Liver (tissue), 9 donors: ENCODE measurements around the gene KSR2. TPM values are rescaled to one million over a fixed set of nuclear protein-coding genes. Genes with fewer than 3 reads are reported as not detected.

Experiments
- DNase-seq: peaks from one replicate; pipeline ENCODE4 v3.0.0-alpha.2; 2017; ENCODE audit warnings: low spot score
- H3K27ac ChIP-seq, 2 donors: one replicate each; pipeline ENCODE4 v1.7.0; 2013; ENCODE audit warnings: inconsistent platforms in 2 of 2, low read length in 2 of 2, control low read depth in 1 of 2, low read depth in 1 of 2, mild to moderate bottlenecking in 1 of 2
- H3K27me3 ChIP-seq, 4 donors: one replicate each; pipeline versions ENCODE4 v1.6.1 to v1.7.0; 2013; ENCODE audit warnings: low read length in 3 of 4, inconsistent platforms in 1 of 4, mild to moderate bottlenecking in 1 of 4, moderate library complexity in 1 of 4; ENCODE audit not compliant: control insufficient read depth in 4 of 4, insufficient read depth in 4 of 4
- H3K36me3 ChIP-seq, 4 donors: one replicate each; pipeline versions ENCODE4 v1.6.1 to v1.7.0; 2013; ENCODE audit warnings: low read length in 3 of 4, mild to moderate bottlenecking in 3 of 4, low read depth in 1 of 4, moderate library complexity in 1 of 4; ENCODE audit not compliant: control insufficient read depth in 4 of 4, insufficient read depth in 3 of 4
- H3K4me1 ChIP-seq, 4 donors: one replicate each; pipeline versions ENCODE4 v1.6.1 to v1.7.0; 2013; ENCODE audit warnings: low read length in 3 of 4, mild to moderate bottlenecking in 3 of 4, moderate library complexity in 1 of 4; ENCODE audit not compliant: control insufficient read depth in 4 of 4, insufficient read depth in 4 of 4
- H3K4me3 ChIP-seq, 3 donors: one replicate each; pipeline versions ENCODE4 v1.6.1 to v1.7.0; 2013; ENCODE audit warnings: low read length in 3 of 3, control low read depth in 1 of 3, low read depth in 1 of 3, mild to moderate bottlenecking in 1 of 3
- H3K9ac ChIP-seq, 2 donors: one replicate each; pipeline ENCODE4 v1.7.0; 2013; ENCODE audit warnings: low read length in 2 of 2, mild to moderate bottlenecking in 2 of 2, moderate library complexity in 2 of 2, control low read depth in 1 of 2, low read depth in 1 of 2
- H3K9me3 ChIP-seq, 4 donors: one replicate each; pipeline versions ENCODE4 v1.6.1 to v1.7.0; 2013; ENCODE audit warnings: low read length in 3 of 4; ENCODE audit not compliant: control insufficient read depth in 4 of 4
- EGR1 ChIP-seq, 2 donors: IDR thresholded peaks; 2 replicates each; pipeline ENCODE4 v1.6.1; 2016 to 2018; ENCODE audit warnings: antibody characterized with exemption in 2 of 2, low read depth in 2 of 2
- FOXA1 ChIP-seq: IDR thresholded peaks from 2 replicates; pipeline ENCODE4 v1.6.1; 2016; ENCODE audit warnings: antibody characterized with exemption
- FOXA2 ChIP-seq: IDR thresholded peaks from 2 replicates; pipeline ENCODE4 v1.6.1; 2016; ENCODE audit warnings: antibody characterized with exemption
- GABPA ChIP-seq, 2 donors: IDR thresholded peaks in 1 of 2; conservative IDR thresholded peaks in 1 of 2; 2 replicates each; pipeline ENCODE4 v1.6.1; 2016; ENCODE audit warnings: antibody characterized with exemption in 2 of 2, mild to moderate bottlenecking in 1 of 2, moderate library complexity in 1 of 2
- HNF4A ChIP-seq, 2 donors: conservative IDR thresholded peaks; 2 replicates each; pipeline ENCODE4 v1.6.1; 2016; ENCODE audit warnings: antibody characterized with exemption in 2 of 2, mild to moderate bottlenecking in 2 of 2
- HNF4G ChIP-seq: IDR thresholded peaks from 2 replicates; pipeline ENCODE4 v1.6.1; 2016; ENCODE audit warnings: antibody characterized with exemption
- JUND ChIP-seq, 2 donors: IDR thresholded peaks; 2 replicates each; pipeline ENCODE4 v1.6.1; 2016; ENCODE audit warnings: antibody characterized with exemption in 2 of 2
- NR2F2 ChIP-seq: IDR thresholded peaks from 2 replicates; pipeline ENCODE4 v1.6.1; 2016; ENCODE audit warnings: antibody characterized with exemption
- RAD21 ChIP-seq, 2 donors: IDR thresholded peaks; 2 replicates each; pipeline ENCODE4 v1.6.1; 2016; ENCODE audit warnings: antibody characterized with exemption in 2 of 2, mild to moderate bottlenecking in 2 of 2
- RXRA ChIP-seq, 2 donors: IDR thresholded peaks; 2 replicates each; pipeline ENCODE4 v1.6.1; 2017 to 2018; ENCODE audit warnings: antibody characterized with exemption in 2 of 2, mild to moderate bottlenecking in 1 of 2
- SP1 ChIP-seq: IDR thresholded peaks from 2 replicates; pipeline ENCODE4 v1.6.1; 2018; ENCODE audit warnings: antibody characterized with exemption, mild to moderate bottlenecking
- TAF1 ChIP-seq: conservative IDR thresholded peaks from 2 replicates; pipeline ENCODE4 v1.6.1; 2016; ENCODE audit warnings: antibody characterized with exemption, mild to moderate bottlenecking
- YY1 ChIP-seq: IDR thresholded peaks from 2 replicates; pipeline ENCODE4 v1.6.1; 2016; ENCODE audit warnings: antibody characterized with exemption, mild to moderate bottlenecking
- WGBS: extraction: QIAGEN DNeasy Blood & Tissue Kit; methylation state at CpG from one replicate; pipeline ENCODE4 v1.1.7; 2013; 5-methylcytosine and 5-hydroxymethylcytosine counted together
- polyA plus RNA-seq, 2 donors: library from polyadenylated mRNA; stranded (reverse) in 1 of 2; unstranded in 1 of 2; fragments of 200-250 nt in 1 of 2; fragments of >200 nt in 1 of 2; fragmentation: Nextera tagmentation in 1 of 2; extraction: Ambion mirVana in 1 of 2; gene quantifications; one replicate each; pipeline versions ENCODE4 v1.2.1 to v1.2.3, GENCODE V29; 2013 to 2015
- total RNA-seq, 2 donors: library from RNA; depleted of rRNA; stranded (reverse); fragments of >200 nt; gene quantifications; one replicate each; pipeline ENCODE4 v1.2.3, GENCODE V29; 2014
- TF ChIP-seq, protein P1 (sequence below): fragments of 150-350 bp; IDR thresholded peaks from 2 replicates; pipeline ENCODE4 v1.5.1; 2017; ENCODE audit warnings: improper control_type of control experiment, low read depth, low read length; ENCODE audit not compliant: missing input control
- TF ChIP-seq, protein P2 (sequence below): IDR thresholded peaks from 2 replicates; pipeline ENCODE4 v1.6.1; 2016; ENCODE audit warnings: antibody characterized with exemption
- TF ChIP-seq, protein P3 (sequence below): IDR thresholded peaks from 2 replicates; pipeline ENCODE4 v1.6.1; 2016; ENCODE audit warnings: antibody characterized with exemption
- TF ChIP-seq, protein P4 (sequence below): IDR thresholded peaks from 2 replicates; pipeline ENCODE4 v1.6.1; 2016; ENCODE audit warnings: antibody characterized with exemption
- TF ChIP-seq, protein P5 (sequence below): IDR thresholded peaks from 2 replicates; pipeline ENCODE4 v1.6.1; 2016; ENCODE audit warnings: antibody characterized with exemption, mild to moderate bottlenecking
- donor health status: healthy.
- donor health status: healthy.
- donor health status: healthy.
- donor health status: healthy.
- donor health status: healthy.

The KSR2 gene
- total and polyA plus RNA-seq, 4 donors = under 0.01 to 0.02 (median under 0.01) TPM; not detected in 1

DNA sequence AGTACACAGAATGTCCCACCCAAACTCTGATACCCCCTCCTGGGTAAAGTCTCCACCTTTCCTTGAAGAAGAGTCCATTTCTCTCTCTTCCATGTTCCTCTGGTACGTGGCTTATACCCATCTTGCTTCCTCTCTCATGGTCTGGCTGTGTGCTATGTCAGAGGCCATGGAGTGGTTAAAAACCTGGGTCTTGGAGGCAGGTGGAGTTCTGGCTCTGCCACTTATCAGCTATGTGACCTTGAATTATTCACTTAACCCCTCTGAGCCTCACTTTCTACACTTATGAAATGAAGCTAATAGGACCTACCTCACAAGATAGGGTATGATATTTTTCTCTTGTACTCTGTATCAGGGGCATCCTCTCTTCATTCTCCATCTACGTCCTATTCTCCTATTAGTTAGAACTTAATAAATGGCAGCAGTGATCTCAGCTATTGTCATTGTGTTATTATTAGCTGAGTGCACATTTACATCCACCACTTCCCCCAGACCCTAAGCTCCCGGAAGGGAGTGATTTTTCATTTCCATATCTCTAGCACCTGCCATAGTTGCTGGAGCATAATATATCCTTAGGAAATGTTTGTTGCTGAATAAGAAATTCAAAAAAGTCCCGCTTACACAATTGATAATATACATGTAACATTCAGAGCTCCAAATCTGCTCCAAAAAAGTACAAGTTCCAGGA is 547.6 kb downstream of the KSR2 start:
- Histone ChIP-seq H3K4me3 (no peak overlapping the region), H3K27ac (peak overlapping the region in 1 of 2 donors; percentile 60), H3K4me1 (peaks cover 11 to 32% (median 18%) of the 10 kb centered on the region in 4 donors), H3K9me3 (no peaks in the 10 kb centered on the region), H3K36me3 (no peaks in the 10 kb centered on the region), H3K9ac (no peak overlapping the region), H3K27me3 (no peaks in the 10 kb centered on the region)
- no peak for TF ChIP-seq GABPA (IDR thresholded peaks at IDR 0.05 in 1 of 2, conservative IDR thresholded peaks at IDR 0.05 in 1 of 2)
- TF ChIP-seq EGR1 (IDR thresholded peaks at IDR 0.05; ENCODE audit: low read depth in 2 of 2) = no peak
- TF ChIP-seq, protein P1, sequence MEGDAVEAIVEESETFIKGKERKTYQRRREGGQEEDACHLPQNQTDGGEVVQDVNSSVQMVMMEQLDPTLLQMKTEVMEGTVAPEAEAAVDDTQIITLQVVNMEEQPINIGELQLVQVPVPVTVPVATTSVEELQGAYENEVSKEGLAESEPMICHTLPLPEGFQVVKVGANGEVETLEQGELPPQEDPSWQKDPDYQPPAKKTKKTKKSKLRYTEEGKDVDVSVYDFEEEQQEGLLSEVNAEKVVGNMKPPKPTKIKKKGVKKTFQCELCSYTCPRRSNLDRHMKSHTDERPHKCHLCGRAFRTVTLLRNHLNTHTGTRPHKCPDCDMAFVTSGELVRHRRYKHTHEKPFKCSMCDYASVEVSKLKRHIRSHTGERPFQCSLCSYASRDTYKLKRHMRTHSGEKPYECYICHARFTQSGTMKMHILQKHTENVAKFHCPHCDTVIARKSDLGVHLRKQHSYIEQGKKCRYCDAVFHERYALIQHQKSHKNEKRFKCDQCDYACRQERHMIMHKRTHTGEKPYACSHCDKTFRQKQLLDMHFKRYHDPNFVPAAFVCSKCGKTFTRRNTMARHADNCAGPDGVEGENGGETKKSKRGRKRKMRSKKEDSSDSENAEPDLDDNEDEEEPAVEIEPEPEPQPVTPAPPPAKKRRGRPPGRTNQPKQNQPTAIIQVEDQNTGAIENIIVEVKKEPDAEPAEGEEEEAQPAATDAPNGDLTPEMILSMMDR = no peak
- no peak for TF ChIP-seq SP1
- TF ChIP-seq, protein P2, sequence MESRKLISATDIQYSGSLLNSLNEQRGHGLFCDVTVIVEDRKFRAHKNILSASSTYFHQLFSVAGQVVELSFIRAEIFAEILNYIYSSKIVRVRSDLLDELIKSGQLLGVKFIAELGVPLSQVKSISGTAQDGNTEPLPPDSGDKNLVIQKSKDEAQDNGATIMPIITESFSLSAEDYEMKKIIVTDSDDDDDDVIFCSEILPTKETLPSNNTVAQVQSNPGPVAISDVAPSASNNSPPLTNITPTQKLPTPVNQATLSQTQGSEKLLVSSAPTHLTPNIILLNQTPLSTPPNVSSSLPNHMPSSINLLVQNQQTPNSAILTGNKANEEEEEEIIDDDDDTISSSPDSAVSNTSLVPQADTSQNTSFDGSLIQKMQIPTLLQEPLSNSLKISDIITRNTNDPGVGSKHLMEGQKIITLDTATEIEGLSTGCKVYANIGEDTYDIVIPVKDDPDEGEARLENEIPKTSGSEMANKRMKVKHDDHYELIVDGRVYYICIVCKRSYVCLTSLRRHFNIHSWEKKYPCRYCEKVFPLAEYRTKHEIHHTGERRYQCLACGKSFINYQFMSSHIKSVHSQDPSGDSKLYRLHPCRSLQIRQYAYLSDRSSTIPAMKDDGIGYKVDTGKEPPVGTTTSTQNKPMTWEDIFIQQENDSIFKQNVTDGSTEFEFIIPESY = no peak
- TF ChIP-seq JUND (IDR thresholded peaks at IDR 0.05) = no peak
- no peak for TF ChIP-seq FOXA2
- no peak for TF ChIP-seq TAF1
- TF ChIP-seq, protein P3, sequence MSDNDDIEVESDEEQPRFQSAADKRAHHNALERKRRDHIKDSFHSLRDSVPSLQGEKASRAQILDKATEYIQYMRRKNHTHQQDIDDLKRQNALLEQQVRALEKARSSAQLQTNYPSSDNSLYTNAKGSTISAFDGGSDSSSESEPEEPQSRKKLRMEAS = no peak
- TF ChIP-seq HNF4G = no peak
- TF ChIP-seq RAD21 (IDR thresholded peaks at IDR 0.05) = no peak
- no peak for TF ChIP-seq NR2F2
- no peak for DNase-seq
- WGBS = 58% methylated on average over 4 of the region's 4 CpGs

DNA sequence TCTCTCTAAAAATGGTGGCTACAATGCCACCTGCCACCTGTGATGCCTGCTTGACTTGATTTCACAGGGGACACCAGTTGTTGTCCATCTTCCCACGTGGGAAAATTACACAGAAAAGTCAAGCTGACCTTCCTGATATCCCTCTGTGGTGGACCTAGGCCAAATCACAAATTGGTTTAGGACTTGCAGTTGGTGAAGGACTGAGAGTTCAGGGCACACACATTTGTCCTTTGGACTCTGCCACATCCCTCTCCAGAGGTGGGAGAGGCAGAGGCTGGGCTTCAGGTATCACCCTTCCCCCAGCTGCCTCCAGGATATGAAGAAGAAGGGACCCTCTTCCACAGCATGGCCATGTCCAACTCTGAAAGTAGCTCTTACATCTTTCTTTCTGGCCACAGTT is 551.8 kb downstream of the KSR2 start:
- H3K4me1 ChIP-seq = peaks cover 11 to 30% (median 19%) of the 10 kb centered on the region in 4 donors
- no peak overlapping the region for H3K4me3 ChIP-seq
- 10% methylated on average over 1 of the region's 1 CpG for WGBS
- no peaks in the 10 kb centered on the region for H3K9me3 ChIP-seq
- no peak overlapping the region for H3K9ac ChIP-seq
- no peaks in the 10 kb centered on the region for H3K36me3 ChIP-seq
- TF ChIP-seq, protein P1 = no peak
- TF ChIP-seq TAF1 = no peak
- peak; percentile 53 for TF ChIP-seq FOXA2
- peak; percentile 41 for TF ChIP-seq NR2F2
- TF ChIP-seq, protein P4, sequence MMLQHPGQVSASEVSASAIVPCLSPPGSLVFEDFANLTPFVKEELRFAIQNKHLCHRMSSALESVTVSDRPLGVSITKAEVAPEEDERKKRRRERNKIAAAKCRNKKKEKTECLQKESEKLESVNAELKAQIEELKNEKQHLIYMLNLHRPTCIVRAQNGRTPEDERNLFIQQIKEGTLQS = no peak
- TF ChIP-seq SP1 = peak; percentile 96
- TF ChIP-seq HNF4A (conservative IDR thresholded peaks at IDR 0.05) = peak; percentile 98
- TF ChIP-seq RXRA (IDR thresholded peaks at IDR 0.05) = peak; percentile 88 to 94
- peak in 1 of 2 donors; percentile 64 for TF ChIP-seq JUND (IDR thresholded peaks at IDR 0.05)
- TF ChIP-seq YY1 = peak; percentile 62
- TF ChIP-seq, protein P2 = peak; percentile 59
- TF ChIP-seq, protein P5, sequence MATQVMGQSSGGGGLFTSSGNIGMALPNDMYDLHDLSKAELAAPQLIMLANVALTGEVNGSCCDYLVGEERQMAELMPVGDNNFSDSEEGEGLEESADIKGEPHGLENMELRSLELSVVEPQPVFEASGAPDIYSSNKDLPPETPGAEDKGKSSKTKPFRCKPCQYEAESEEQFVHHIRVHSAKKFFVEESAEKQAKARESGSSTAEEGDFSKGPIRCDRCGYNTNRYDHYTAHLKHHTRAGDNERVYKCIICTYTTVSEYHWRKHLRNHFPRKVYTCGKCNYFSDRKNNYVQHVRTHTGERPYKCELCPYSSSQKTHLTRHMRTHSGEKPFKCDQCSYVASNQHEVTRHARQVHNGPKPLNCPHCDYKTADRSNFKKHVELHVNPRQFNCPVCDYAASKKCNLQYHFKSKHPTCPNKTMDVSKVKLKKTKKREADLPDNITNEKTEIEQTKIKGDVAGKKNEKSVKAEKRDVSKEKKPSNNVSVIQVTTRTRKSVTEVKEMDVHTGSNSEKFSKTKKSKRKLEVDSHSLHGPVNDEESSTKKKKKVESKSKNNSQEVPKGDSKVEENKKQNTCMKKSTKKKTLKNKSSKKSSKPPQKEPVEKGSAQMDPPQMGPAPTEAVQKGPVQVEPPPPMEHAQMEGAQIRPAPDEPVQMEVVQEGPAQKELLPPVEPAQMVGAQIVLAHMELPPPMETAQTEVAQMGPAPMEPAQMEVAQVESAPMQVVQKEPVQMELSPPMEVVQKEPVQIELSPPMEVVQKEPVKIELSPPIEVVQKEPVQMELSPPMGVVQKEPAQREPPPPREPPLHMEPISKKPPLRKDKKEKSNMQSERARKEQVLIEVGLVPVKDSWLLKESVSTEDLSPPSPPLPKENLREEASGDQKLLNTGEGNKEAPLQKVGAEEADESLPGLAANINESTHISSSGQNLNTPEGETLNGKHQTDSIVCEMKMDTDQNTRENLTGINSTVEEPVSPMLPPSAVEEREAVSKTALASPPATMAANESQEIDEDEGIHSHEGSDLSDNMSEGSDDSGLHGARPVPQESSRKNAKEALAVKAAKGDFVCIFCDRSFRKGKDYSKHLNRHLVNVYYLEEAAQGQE = peak; percentile 32
- TF ChIP-seq GABPA (IDR thresholded peaks at IDR 0.05 in 1 of 2, conservative IDR thresholded peaks at IDR 0.05 in 1 of 2) = no peak
- TF ChIP-seq FOXA1 = no peak
- TF ChIP-seq, protein P3 = peak; percentile 76
- TF ChIP-seq HNF4G = peak; percentile 91
- TF ChIP-seq RAD21 (IDR thresholded peaks at IDR 0.05) = peak; percentile 38 to 70
- no peak for DNase-seq
- H3K27me3 ChIP-seq = no peaks in the 10 kb centered on the region
- H3K27ac ChIP-seq = no peak overlapping the region
